Bone marrow (tissue), 2 donors: ENCODE results near the gene COPG2.
A peak's percentile ranks its signal among the peaks of the same experiment; 100 is the strongest.

Source experiments
- DNase-seq, 2 donors: peaks; one replicate each; lab custom pipeline; 2025; lab: John Stamatoyannopoulos, UW

Gene COPG2

DNA sequence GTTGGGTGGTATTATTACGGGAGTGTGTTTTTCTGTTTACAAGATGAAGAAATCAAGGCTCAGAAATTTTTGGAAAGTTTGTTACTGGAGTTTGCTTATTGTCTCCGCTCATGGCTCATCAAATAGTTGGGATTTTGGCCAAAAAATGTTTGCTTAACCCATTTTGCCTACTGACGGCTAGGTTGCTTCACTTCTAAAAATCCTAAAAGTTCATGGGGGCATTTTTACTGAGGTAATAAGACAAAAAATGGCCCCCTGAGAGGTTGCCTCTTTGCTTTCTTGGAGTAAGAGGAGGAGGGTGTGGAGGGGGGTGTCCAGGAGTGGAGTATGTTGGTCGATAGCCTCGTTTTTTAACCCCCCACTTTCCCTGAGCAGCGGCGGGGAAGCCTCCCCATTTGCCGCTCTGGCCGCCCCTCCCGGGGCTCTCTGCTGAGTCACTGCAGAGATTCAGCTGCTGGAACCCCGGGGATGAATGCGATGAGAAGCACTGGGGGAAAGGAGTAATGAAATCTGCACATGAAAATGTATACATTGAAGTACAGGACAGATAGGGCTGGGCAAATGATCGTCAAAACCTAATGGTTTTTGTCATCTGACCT is 175.2 kb downstream of the COPG2 start:
- DNase-seq: no peak

DNA sequence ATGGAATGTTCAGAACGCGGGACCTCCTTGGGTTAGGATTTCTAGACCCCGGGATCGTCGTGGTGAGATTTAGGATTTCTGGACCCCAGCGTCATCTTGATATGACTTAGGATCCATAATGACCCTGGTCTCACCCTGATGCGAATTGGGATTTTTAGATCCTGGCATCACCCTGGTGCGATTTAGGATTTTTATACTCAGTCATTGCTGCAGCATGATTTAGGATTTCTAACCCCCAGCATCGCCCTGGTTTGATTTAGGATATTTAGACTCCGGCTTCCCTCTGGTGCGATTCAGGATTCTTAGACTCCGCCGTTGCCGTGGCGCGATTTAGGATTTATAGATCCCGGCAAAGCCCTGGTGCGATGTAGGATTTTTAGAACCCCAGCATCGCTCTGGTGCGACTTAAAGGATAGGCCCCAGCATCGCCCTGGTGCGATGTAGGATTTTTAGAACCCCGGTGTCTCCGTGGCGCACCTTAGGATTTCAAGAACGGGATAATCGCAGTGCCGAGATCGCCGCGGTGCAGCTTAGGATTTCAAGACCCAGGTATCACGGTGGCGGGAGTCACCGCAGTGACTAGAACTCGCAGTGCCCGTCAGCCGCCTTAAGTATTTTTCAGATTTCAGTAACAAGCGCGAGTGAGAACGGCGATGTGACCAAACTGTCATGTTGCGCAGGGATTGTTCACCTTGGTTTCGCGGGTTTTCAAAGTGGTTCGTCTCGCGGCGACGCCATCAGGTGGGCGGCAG is 175.8 kb downstream of the COPG2 start:
- no peak for DNase-seq

DNA sequence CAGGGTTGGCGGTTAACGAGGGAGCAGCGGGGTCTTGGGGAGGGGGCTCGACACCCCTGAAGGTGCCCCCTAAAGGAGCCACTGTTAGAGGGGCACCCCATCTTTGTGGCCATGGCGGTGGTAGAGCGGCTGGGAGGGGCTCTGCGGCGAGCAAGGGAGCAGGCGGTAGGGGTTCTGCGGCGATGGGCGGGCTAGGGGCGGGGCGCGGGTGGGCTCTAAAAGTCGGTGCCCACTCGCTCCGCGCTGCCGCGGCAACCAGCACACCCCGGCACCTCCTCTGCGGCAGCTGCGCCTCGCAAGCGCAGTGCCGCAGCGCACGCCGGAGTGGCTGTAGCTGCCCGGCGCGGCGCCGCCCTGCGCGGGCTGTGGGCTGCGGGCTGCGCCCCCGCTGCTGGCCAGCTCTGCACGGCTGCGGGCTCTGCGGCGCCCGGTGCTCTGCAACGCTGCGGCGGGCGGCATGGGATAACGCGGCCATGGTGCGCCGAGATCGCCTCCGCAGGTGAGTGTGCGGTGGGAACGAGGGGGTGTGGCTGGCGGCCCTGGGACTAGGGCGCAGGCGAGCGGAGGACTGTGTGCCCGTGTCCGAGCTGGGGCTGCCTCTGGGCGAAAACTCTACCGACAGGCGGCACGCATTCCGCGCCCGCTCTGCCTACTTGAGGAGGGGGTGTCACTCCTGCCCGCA is 176.6 kb downstream of the COPG2 start, which contains the start of gene MEST:
MEST (plus strand) TSS at position 245 of the 682 bp plus-strand sequence; CDS start at position 474, 229 bp downstream.
- DNase-seq: no peak

DNA sequence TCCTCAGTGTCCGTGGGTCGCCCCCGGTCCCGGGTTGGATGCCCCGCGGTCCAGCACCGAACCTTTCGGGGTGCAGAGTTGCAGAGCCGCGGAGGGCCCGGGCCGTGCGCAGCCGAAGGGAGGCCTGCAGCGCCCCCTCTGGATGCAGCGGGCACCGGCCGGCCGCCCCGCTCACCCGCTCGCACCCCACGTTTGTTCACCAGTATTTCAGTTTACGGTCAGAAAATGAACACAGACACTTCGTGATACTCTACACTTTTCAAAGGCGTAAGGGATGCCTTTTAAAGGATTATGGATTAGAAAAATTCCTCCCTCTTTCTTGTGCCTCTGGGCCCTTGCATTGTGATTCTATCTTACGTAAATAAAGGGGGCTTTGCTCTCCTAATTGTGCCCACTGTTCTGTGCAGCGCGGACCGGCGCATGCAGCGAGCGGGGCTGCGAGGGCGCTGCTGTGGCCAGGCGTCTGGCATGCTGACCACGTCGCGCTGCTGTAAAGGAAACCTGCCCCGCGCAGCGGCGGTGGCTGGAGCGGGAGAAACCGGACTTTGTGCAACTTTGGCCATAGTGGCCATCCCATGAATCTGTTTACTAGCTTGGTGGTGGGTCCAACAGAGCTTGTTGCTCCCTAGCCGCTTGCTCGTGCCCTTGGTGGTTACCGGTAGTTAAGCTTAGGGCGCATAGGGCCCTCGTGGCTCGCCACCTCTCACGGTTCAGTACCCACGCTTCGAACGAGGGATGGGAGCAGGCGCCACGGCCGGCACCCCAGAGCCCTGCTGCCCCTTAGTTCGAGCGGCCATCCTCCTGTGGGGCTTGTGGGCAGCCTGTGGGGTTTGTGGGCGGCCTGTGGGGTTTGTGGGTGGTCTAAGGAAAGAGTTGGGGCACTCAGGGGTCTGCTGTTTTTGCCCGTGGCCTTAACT is 177.4 kb downstream of the COPG2 start:
- no peak for DNase-seq

DNA sequence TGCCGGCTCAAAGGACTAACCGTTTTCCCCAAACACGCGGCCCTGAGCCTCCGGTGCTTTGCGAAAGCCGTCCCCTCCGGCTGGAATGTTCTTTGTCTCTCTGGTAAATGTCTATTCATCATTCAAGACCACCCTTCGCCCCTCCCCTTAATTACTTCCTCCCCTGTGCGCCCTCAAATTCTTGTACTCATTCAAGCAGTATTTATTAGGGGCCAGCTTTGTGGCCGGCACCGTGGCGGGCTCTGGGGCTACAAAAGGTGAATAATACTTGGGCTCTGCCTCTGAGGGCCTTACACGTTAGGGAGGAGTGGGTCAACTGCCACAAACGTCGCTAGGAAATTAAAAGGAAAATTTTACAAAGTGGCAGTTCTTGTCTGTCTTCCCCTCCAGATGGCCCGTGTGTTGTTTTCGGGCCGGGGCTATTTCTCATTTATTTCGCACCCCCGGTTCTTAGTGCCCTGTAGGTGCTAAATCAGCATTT is 178.2 kb downstream of the COPG2 start:
- DNase-seq: no peak

DNA sequence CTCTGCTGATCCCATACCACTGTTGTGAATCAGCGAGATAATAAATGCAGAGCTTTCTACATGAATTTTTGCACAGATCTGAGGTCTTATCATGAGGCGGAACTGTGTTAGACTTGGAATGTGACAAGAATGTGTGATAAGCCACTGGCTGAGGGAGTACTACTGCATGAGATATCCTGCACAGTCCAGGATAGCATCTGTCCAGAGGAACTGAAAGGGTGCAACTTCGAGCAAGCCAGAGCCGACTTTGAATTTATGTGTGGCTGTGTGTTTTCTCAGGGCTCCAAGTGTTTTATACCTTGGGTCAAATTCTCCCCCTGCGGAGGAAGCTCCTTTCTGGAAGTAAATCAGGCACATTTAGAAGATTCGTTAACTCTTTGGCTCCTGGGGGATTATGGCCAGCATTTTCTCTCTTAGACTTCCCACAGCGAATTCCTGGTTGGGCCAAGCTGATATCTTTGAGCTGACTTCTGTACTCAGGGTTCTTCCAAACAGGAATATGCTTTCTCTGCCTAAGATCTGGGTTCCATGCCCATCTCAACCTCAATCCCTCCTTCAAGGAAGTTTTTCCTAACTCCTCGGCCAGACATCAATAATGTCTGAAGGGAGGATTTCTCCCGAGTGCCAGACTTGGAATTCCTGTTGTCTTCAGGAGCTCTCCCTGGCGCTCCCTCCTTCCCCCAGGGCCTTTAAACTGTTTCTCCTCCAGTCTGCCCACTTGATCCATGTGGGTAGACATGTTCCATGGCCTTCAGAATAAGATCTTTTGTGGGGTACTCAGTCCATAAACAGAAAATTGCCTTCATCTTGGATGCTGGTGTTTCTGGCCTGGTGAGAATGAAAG is 179.2 kb downstream of the COPG2 start:
- DNase-seq: no peak

DNA sequence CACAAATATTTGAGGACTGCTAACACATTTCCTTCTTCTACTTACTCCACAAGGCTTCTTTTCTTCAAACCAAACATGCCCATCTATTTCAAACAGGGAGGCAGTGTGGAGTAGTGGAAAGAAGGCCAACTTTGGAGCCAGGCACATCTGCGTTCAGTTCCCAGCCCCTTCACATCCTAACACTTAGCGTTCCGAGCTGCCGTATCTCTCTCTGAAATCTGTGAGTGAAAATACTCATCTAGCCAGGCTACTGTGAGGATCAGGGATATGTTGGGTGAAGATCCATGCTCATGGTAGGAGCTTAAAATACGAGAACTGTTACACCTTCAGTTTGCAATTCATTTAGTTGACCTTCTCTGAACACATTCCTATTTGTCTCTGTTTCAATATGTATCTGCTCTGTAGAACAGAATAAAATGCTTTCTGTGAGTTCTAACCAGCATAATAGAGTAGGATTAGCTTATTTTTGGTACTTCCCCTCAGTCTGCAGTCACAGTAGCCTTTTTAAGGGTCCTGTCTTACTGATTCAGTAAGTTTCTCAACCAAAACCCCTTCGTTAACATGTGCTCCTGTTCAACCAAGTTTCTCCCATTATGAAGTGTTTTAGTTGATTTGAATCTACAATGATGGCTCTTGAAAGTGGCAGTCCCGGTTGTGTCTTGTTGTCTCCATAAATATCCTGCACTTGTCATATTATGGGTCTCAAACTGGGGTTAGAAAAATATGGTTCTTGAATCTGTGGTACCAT is 180.0 kb downstream of the COPG2 start:
- DNase-seq: no peak

DNA sequence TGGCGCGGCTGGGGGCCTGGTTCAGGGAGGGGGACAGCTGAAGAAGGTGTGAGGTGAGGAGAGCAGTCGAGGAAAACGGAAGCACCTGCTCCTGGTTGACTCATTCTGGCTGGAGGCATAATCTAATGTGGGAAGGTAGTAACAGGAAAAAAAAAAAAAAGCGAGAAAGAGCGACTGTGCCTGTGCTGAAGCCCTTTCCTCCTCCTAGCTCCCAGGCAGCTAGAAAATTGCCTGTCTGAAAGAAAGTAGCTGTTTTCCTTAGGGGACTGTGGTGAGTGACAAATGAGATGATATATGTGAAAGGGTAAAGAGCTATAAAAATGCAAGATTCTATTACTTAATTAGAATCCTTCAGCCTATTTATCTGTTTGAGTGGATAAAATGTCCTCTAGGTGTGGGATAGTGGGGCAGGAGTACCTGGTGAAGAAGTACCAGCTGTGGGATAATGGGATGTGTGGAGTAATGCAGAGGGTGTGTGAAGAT is 181.6 kb downstream of the COPG2 start:
- peak in 1 of 2 donors; percentile 48 for DNase-seq

DNA sequence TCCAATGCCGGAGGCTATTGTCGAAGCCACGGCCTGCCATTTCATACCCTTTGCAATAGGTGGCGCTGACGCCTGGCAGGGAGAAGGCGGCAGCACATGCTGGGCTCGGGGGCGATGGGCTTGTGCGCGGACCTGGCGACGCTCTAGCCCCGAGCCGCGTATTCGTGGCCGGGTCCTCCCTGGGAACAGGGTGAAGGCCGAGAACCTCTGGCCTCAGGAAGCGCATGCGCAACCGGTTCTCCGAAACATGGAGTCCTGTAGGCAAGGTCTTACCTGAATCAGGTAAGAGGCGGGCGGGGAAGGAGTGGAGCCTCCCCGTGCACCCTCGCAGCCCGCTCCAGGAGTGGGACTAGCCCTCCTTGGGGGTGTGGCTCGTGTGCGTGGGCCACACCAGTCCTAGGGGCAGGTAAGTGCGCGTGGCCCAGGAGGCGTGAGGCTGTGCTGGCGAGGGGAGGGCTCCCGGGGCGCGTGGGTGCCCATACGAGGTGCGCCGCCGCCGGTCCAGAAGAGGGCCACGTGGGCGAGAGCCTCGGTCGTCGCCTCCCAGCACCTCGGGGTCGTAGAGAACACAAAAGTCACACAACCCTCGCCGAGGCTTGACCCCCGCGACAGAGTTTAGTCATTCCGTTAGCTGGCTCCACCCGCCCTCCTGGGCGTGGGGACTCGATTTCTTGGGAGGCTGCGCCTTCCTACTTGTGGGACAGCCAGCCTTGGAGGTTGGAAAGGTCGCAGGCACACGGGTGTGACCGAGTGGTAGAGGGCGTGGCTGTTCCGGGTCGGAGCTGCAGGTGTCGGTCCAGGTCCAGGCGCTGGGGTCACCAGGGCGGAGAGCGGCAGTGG is 182.2 kb downstream of the COPG2 start:
- DNase-seq: peak in 1 of 2 donors; percentile 34

DNA sequence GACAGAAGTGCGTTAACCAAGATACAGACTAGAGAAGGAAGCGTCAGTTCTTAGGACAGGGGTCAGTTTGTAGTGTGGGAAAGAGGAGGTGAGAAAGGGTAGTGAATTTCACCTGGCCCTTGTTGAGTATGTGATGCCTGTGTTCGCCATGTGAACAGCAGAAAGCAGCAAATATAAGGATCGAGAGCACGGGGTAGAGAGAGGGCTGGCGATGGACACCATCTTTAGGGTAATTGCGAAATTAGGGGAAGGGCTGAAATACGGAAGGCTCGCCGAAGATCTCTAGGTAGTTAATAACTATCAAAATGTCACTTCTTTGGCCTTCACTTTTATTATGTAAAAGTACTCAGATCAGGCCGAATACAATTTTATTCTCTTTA is 182.8 kb downstream of the COPG2 start:
- no peak for DNase-seq

DNA sequence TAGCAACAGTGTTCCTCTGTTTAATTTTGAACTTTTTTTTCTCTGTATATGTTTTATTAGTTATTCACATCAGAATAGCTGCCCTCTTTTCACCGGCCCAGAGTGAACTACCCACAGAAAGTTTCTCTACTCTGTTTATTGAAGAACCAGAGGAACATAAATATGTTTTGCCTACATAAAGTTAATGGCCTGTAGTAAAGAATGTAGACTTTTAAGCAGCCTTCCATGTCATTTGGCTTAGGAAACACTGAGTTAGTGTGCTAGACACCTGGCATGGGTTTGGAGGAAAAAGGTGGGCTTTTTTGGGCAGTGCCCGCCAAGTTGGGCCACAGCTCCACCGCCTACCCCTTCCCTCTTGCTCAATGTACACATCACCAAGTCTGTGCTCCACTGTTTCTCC is 185.5 kb downstream of the COPG2 start:
- no peak for DNase-seq

DNA sequence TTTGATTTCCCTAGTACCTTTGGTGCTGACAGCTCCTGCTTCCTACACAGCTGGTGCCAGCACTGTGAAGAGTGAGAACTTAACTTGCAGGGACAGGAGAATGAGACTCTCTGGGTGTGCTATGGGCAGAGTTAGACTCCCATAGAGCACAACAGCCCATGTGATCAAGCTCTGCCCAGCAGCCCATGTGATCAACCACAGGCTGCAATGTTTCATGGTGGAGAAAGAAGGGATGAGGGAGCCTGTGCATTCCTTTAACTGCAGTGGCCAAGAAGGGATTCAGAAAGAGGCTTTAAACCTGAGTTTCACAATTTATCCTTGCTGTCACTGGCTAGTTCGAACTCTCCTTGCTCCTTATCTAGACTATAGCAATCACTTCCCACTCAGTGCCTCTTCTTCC is 186.7 kb downstream of the COPG2 start:
- DNase-seq: no peak

DNA sequence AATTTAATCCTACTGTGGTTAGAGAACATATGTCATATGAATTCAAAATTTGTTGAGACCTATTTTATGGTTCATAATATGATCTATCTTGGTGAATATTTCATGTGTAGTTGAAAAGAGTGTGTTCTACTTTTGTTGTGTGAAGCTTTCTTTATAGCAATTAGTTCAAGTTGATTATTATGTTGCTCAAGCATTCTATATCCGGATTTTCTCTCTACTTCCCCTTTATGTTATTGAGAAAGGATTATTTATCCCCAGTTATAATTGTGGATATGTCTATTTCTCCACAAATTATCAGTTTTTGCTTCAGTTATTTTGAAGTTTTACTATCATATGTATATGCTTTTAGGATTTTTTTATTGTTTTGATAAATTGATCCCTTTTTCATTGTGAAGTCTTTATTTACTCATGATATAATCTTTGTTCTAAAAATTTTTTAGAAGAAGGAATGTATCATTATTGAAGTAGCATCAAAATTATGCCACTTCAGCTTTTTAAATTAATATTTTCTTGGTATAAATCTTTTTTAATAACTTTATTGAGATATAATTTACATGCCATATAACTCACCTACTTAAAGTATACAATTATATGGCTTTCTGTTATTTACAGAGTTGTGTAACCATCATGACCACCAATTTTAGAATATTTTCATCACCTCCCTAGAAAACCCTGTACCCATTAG is 188.7 kb downstream of the COPG2 start:
- peak in 1 of 2 donors; percentile 47 for DNase-seq

DNA sequence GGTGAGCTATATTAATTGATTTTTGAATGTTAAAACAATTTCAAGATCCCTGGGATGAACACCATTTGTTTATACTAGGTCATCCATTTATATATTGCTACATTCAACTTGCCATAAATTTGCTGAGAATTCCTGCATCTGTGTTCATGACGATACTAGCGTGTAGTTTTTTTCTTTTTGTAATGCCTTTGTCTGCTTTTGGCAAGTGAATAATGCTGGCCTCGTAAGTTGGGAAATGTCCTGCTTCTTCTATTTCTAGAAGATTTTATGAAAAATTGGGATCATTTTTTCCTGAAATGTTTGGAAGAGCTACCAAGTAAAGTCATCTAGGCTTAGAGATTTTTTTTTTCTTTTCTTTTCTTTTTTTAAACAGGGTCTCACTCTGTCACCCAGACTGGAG is 189.6 kb downstream of the COPG2 start:
- no peak for DNase-seq

DNA sequence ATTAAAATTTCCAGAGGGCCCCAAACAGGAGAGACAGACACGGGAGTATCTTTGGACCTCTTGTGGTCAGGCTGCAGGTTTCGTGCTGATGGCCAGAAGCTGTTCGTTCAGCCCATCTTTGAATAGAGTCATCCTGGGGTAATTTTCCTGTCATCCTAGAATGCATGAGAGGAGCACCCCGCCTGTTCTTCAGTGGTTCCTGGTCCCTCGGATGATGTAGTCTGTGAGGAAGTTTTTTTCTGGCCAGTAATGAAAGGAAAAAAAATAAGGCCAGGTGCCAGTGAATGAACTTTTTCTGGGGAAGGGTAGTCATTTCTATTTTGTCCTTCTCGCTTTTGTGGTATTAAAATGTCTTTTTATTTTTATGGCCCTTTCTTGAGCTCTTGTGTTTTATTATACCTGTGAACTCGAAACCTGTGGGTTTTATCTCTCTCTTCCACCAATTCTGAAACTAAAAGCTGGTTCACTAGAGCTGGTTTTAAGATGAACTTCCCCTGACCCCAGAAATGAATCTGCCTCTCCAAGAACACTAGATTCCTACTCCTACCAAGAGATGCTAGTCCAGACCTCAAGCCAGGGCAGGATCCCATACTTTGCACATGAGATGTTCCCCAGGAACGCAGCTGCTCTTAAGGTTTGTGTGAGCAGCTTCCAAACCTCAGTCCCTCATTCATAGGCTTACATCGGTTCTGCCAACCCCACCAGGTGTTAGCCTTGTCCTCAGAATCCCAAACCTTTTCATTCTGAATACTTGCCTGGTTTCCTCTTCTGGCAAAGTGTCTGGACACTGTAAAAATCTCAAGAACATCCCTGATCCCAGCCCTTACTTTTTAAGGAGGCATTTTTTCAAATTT is 192.0 kb downstream of the COPG2 start:
- DNase-seq: no peak

DNA sequence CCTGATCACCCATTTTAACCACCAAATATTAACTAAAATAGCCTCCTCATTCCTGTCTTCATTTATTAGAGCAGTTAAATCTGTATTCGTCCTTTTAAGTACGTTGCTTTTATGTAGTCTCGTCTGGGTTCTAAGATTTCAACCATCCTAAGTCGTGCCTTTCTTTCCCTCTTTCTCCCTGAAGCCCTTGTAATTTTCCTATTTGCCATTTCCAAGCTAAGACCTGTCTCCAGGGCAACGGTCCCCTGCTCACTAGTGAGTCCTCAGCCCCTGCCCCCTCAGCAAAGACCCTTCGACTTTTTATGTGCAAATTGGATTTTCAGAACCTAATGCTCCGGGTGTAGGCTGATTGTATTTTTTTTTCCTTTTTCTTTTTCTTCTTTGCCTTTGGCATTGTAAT is 192.8 kb downstream of the COPG2 start:
- no peak for DNase-seq

DNA sequence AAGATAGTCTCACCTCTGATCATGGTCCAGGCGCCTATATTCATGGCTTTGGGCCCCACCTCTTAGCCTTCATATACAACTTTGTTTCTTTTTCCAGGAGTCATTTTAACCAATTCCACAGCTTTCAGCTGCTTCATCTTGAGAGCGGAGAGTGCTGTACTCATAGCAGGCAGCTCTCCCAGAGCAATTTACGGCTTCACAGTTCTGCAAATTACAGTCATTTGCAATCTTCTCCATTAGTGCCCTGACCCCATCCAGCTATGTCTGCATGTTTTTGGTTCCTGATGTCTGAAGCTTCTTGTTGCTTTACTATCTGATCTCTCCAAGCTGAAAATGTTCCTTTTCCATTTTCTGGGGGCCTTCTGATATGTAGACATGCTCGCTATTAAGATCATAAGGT is 194.7 kb downstream of the COPG2 start:
- DNase-seq: no peak

DNA sequence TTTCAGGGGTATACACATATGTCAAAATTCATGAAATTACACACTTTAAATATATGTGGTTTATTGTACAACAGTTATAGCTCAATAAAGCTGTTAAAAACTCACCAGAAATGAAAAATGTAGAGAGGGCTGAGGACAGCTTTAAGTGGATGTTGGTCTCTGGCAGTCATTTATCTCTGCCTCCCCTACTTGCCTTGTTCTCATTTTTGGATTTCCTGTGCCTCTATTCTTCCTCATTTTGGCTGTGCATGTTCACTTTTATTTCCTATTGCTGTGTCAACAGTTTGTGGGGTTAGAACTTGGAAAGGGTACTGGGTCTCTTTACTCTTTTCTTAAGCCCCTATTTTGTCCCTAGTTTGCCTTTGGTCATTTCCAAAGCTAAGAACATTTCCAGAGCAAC is 195.3 kb downstream of the COPG2 start:
- DNase-seq: peak in 1 of 2 donors; percentile 82
